ENCODE data around the gene ERC2.

Gene ERC2

GRCh38 chr3:55537129-55537528 is 931.1 kb downstream of the ERC2 start:
- Histone ChIP-seq H3K9ac (ENCODE audit: low read depth, low read length) (no peak overlapping the region), H3K9me3 (ENCODE audit: control insufficient read depth, insufficient read depth, low read length) (no peaks in the 10 kb centered on the region), H3K27ac (ENCODE audit: low read depth, low read length) (no peak overlapping the region), H3K4me1 (ENCODE audit: control insufficient read depth, insufficient read depth, low read length) (peaks cover 29% of the 10 kb centered on the region), H3K36me3 (ENCODE audit: control insufficient read depth, insufficient read depth, low read length) (no peaks in the 10 kb centered on the region), H3K4me3 (ENCODE audit: low read depth, low read length) (no peak overlapping the region), H3K27me3 (ENCODE audit: control insufficient read depth, insufficient read depth, low read length) (no peaks in the 10 kb centered on the region)

- no peaks in the 10 kb centered on the region for H3K9me3 ChIP-seq (ENCODE audit: control insufficient read depth, insufficient read depth, low read length)
- H3K27me3 ChIP-seq (ENCODE audit: control insufficient read depth, insufficient read depth, low read length): no peaks in the 10 kb centered on the region
- no peak overlapping the region for H3K4me3 ChIP-seq (ENCODE audit: low read depth, low read length)
- H3K9ac ChIP-seq (ENCODE audit: low read depth, low read length): no peak overlapping the region
- peaks cover 26% of the 10 kb centered on the region for H3K4me1 ChIP-seq (ENCODE audit: control insufficient read depth, insufficient read depth, low read length)
- H3K36me3 ChIP-seq (ENCODE audit: control insufficient read depth, insufficient read depth, low read length): no peaks in the 10 kb centered on the region
- no peak overlapping the region for H3K27ac ChIP-seq (ENCODE audit: low read depth, low read length)
These were observed 933.4 kb downstream of the ERC2 start for GRCh38 chr3:55534876-55535275.

- Histone ChIP-seq H3K27me3 (ENCODE audit: control insufficient read depth, insufficient read depth, low read length) (no peaks in the 10 kb centered on the region), H3K9me3 (ENCODE audit: control insufficient read depth, insufficient read depth, low read length) (no peaks in the 10 kb centered on the region), H3K27ac (ENCODE audit: low read depth, low read length) (no peak overlapping the region), H3K4me1 (ENCODE audit: control insufficient read depth, insufficient read depth, low read length) (peaks cover 14% of the 10 kb centered on the region), H3K4me3 (ENCODE audit: low read depth, low read length) (no peak overlapping the region), H3K9ac (ENCODE audit: low read depth, low read length) (no peak overlapping the region), H3K36me3 (ENCODE audit: control insufficient read depth, insufficient read depth, low read length) (no peaks in the 10 kb centered on the region)
These were observed 935.5 kb downstream of the ERC2 start for GRCh38 chr3:55532806-55533205.

- peaks cover 14% of the 10 kb centered on the region for H3K4me1 ChIP-seq (ENCODE audit: control insufficient read depth, insufficient read depth, low read length)
- H3K27me3 ChIP-seq (ENCODE audit: control insufficient read depth, insufficient read depth, low read length): no peaks in the 10 kb centered on the region
- H3K9ac ChIP-seq (ENCODE audit: low read depth, low read length): no peak overlapping the region
- H3K36me3 ChIP-seq (ENCODE audit: control insufficient read depth, insufficient read depth, low read length): no peaks in the 10 kb centered on the region
- H3K4me3 ChIP-seq (ENCODE audit: low read depth, low read length): no peak overlapping the region
- H3K9me3 ChIP-seq (ENCODE audit: control insufficient read depth, insufficient read depth, low read length): no peaks in the 10 kb centered on the region
- no peak overlapping the region for H3K27ac ChIP-seq (ENCODE audit: low read depth, low read length)
These were observed 936.9 kb downstream of the ERC2 start for GRCh38 chr3:55531321-55531720.

- no peak overlapping the region for H3K9ac ChIP-seq (ENCODE audit: low read depth, low read length)
- no peak overlapping the region for H3K4me3 ChIP-seq (ENCODE audit: low read depth, low read length)
- no peak overlapping the region for H3K27ac ChIP-seq (ENCODE audit: low read depth, low read length)
- no peaks in the 10 kb centered on the region for H3K27me3 ChIP-seq (ENCODE audit: control insufficient read depth, insufficient read depth, low read length)
- no peaks in the 10 kb centered on the region for H3K36me3 ChIP-seq (ENCODE audit: control insufficient read depth, insufficient read depth, low read length)
- H3K9me3 ChIP-seq (ENCODE audit: control insufficient read depth, insufficient read depth, low read length): no peaks in the 10 kb centered on the region
- H3K4me1 ChIP-seq (ENCODE audit: control insufficient read depth, insufficient read depth, low read length): peaks cover 19% of the 10 kb centered on the region
These were observed 940.9 kb downstream of the ERC2 start for GRCh38 chr3:55527361-55527760.

- no peak overlapping the region for H3K27ac ChIP-seq (ENCODE audit: low read depth, low read length)
- H3K36me3 ChIP-seq (ENCODE audit: control insufficient read depth, insufficient read depth, low read length): no peaks in the 10 kb centered on the region
- no peak overlapping the region for H3K9ac ChIP-seq (ENCODE audit: low read depth, low read length)
These were observed 941.8 kb downstream of the ERC2 start for GRCh38 chr3:55526332-55527030.

GRCh38 chr3:55525436-55525835 is 942.8 kb downstream of the ERC2 start:
- Histone ChIP-seq H3K4me1 (ENCODE audit: control insufficient read depth, insufficient read depth, low read length) (peaks cover 25% of the 10 kb centered on the region), H3K36me3 (ENCODE audit: control insufficient read depth, insufficient read depth, low read length) (no peaks in the 10 kb centered on the region), H3K4me3 (ENCODE audit: low read depth, low read length) (no peak overlapping the region), H3K27ac (ENCODE audit: low read depth, low read length) (no peak overlapping the region), H3K9ac (ENCODE audit: low read depth, low read length) (no peak overlapping the region), H3K9me3 (ENCODE audit: control insufficient read depth, insufficient read depth, low read length) (no peaks in the 10 kb centered on the region), H3K27me3 (ENCODE audit: control insufficient read depth, insufficient read depth, low read length) (no peaks in the 10 kb centered on the region)

More at GRCh38 chr3:55526332-55527030, 941.8 kb downstream of the ERC2 start:
- no peak overlapping the region for H3K4me3 ChIP-seq (ENCODE audit: low read depth, low read length)
- H3K9me3 ChIP-seq (ENCODE audit: control insufficient read depth, insufficient read depth, low read length): no peaks in the 10 kb centered on the region
- no peaks in the 10 kb centered on the region for H3K27me3 ChIP-seq (ENCODE audit: control insufficient read depth, insufficient read depth, low read length)
- peaks cover 25% of the 10 kb centered on the region for H3K4me1 ChIP-seq (ENCODE audit: control insufficient read depth, insufficient read depth, low read length)

GRCh38 chr3:55524565-55525244 is 943.6 kb downstream of the ERC2 start:
- Histone ChIP-seq H3K9ac (ENCODE audit: low read depth, low read length) (no peak overlapping the region), H3K27me3 (ENCODE audit: control insufficient read depth, insufficient read depth, low read length) (no peaks in the 10 kb centered on the region), H3K4me1 (ENCODE audit: control insufficient read depth, insufficient read depth, low read length) (peaks cover 26% of the 10 kb centered on the region), H3K9me3 (ENCODE audit: control insufficient read depth, insufficient read depth, low read length) (no peaks in the 10 kb centered on the region), H3K27ac (ENCODE audit: low read depth, low read length) (no peak overlapping the region), H3K4me3 (ENCODE audit: low read depth, low read length) (no peak overlapping the region), H3K36me3 (ENCODE audit: control insufficient read depth, insufficient read depth, low read length) (no peaks in the 10 kb centered on the region)

GRCh38 chr3:55523471-55523870 is 944.8 kb downstream of the ERC2 start:
- Histone ChIP-seq H3K4me1 (ENCODE audit: control insufficient read depth, insufficient read depth, low read length) (peaks cover 33% of the 10 kb centered on the region), H3K27me3 (ENCODE audit: control insufficient read depth, insufficient read depth, low read length) (no peaks in the 10 kb centered on the region)

GRCh38 chr3:55521738-55522421 is 946.4 kb downstream of the ERC2 start:
- Histone ChIP-seq H3K4me1 (ENCODE audit: control insufficient read depth, insufficient read depth, low read length) (peaks cover 33% of the 10 kb centered on the region), H3K9me3 (ENCODE audit: control insufficient read depth, insufficient read depth, low read length) (no peaks in the 10 kb centered on the region), H3K4me3 (ENCODE audit: low read depth, low read length) (no peak overlapping the region), H3K27me3 (ENCODE audit: control insufficient read depth, insufficient read depth, low read length) (no peaks in the 10 kb centered on the region), H3K27ac (ENCODE audit: low read depth, low read length) (peak overlapping the region; percentile 57), H3K36me3 (ENCODE audit: control insufficient read depth, insufficient read depth, low read length) (no peaks in the 10 kb centered on the region), H3K9ac (ENCODE audit: low read depth, low read length) (no peak overlapping the region)

More at GRCh38 chr3:55523471-55523870, 944.8 kb downstream of the ERC2 start:
- H3K36me3 ChIP-seq (ENCODE audit: control insufficient read depth, insufficient read depth, low read length): no peaks in the 10 kb centered on the region
- H3K9me3 ChIP-seq (ENCODE audit: control insufficient read depth, insufficient read depth, low read length): no peaks in the 10 kb centered on the region
- no peak overlapping the region for H3K4me3 ChIP-seq (ENCODE audit: low read depth, low read length)
- no peak overlapping the region for H3K9ac ChIP-seq (ENCODE audit: low read depth, low read length)
- no peak overlapping the region for H3K27ac ChIP-seq (ENCODE audit: low read depth, low read length)

Measured in HUES48 (cell line).